ENCODE results near the gene ADRB1. TPM values are rescaled to one million over a fixed set of nuclear protein-coding genes. Genes with fewer than 3 reads are reported as not detected.
A peak's percentile ranks its signal among the peaks of the same experiment; 100 is the strongest.

ADRB1 gene
- not detected in 2 replicates for total RNA-seq

DNA sequence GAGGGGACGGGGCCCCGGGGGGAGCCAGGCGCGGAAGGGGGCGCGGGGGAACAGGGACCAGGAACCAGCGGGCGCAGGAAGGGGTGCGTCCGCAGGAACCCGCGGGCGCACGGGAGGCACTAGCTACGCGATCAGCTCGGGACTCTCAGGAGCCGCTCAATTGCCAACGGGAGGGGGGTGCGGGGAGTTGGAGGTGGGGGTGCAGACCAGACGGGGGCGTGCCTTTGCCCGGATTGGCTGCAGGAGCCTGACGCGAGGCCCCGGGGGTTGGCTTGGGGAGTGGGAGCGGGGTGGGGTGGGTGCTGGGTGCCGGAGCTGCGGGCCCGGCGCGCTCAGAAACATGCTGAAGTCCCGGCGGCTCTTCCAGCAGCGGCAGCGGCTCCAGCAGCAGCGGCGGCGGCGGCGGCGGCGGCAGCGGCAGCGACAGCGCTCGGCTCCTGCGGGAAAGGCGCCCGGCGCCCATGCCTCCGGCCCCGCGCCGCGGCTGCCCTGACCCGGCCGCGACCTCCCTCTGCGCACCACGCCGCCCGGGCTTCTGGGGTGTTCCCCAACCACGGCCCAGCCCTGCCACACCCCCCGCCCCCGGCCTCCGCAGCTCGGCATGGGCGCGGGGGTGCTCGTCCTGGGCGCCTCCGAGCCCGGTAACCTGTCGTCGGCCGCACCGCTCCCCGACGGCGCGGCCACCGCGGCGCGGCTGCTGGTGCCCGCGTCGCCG lies at the start of gene ADRB1:
Gene ADRB1, plus strand, starts transcription at position 335 of the 715 bp plus-strand sequence. Its CDS starts 267 bp downstream, at position 602.
- no peaks in the 10 kb centered on the region for H3K4me1 ChIP-seq (ENCODE audit: insufficient read depth, low read length)
- peak; percentile 85 for DNase-seq (ENCODE audit: insufficient read length, low spot score, missing footprints)
- no peaks in the 10 kb centered on the region for H4K20me1 ChIP-seq (ENCODE audit: insufficient read depth, low read length)
- no peaks in the 10 kb centered on the region for H3K36me3 ChIP-seq (ENCODE audit: insufficient read depth, low read length)
- H3K79me2 ChIP-seq (ENCODE audit: insufficient read depth, low read length) = no peaks in the 10 kb centered on the region
- no peak within 1 kb of the TSS for H3K4me3 ChIP-seq (ENCODE audit: insufficient read depth, low read length)
- H3K27ac ChIP-seq (ENCODE audit: low read depth, low read length) = no peak within 1 kb of the TSS
- no peak within 1 kb of the TSS for H3K4me2 ChIP-seq (ENCODE audit: insufficient read depth, low read length)
- TF ChIP-seq, protein P1, sequence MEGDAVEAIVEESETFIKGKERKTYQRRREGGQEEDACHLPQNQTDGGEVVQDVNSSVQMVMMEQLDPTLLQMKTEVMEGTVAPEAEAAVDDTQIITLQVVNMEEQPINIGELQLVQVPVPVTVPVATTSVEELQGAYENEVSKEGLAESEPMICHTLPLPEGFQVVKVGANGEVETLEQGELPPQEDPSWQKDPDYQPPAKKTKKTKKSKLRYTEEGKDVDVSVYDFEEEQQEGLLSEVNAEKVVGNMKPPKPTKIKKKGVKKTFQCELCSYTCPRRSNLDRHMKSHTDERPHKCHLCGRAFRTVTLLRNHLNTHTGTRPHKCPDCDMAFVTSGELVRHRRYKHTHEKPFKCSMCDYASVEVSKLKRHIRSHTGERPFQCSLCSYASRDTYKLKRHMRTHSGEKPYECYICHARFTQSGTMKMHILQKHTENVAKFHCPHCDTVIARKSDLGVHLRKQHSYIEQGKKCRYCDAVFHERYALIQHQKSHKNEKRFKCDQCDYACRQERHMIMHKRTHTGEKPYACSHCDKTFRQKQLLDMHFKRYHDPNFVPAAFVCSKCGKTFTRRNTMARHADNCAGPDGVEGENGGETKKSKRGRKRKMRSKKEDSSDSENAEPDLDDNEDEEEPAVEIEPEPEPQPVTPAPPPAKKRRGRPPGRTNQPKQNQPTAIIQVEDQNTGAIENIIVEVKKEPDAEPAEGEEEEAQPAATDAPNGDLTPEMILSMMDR (IDR thresholded peaks at IDR 0.05; ENCODE audit: extremely low read depth, low read depth, low read length) = no peak
- H3K27me3 ChIP-seq (ENCODE audit: insufficient read depth, low read length) = peaks cover 77% of the 10 kb centered on the region
- H2AFZ ChIP-seq (ENCODE audit: low read length) = peak within 1 kb of the TSS; percentile 56
- no peaks in the 10 kb centered on the region for H3K9me3 ChIP-seq (ENCODE audit: low read depth, low read length)

DNA sequence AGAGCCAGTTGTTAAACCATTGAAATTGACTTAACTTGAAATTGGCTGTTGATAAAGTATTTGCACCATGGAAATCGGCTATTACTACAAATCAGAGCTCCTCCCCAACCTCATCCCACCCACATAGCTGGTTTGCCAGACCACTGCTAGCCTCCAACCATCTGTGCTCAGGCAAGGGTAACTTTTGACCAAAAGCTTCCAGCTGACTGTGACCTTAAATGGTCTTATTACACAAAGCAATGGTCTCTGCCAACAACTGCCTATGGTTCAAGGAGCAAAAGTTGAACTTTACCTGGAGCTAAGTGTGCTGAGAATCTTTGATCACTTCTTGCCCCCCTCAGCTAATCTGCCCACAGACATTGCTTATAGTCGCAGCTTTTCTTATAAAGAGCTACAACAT lies 48.5 kb upstream of the ADRB1 start:
- Histone ChIP-seq H3K4me1 (ENCODE audit: insufficient read depth, low read length) (no peaks in the 10 kb centered on the region), H3K79me2 (ENCODE audit: insufficient read depth, low read length) (no peaks in the 10 kb centered on the region), H3K27ac (ENCODE audit: low read depth, low read length) (no peak overlapping the region), H4K20me1 (ENCODE audit: insufficient read depth, low read length) (no peaks in the 10 kb centered on the region), H3K9me3 (ENCODE audit: low read depth, low read length) (no peaks in the 10 kb centered on the region), H2AFZ (ENCODE audit: low read length) (no peak overlapping the region), H3K4me3 (ENCODE audit: insufficient read depth, low read length) (no peak overlapping the region), H3K27me3 (ENCODE audit: insufficient read depth, low read length) (peaks cover 51% of the 10 kb centered on the region), H3K4me2 (ENCODE audit: insufficient read depth, low read length) (no peak overlapping the region), H3K36me3 (ENCODE audit: insufficient read depth, low read length) (no peaks in the 10 kb centered on the region)
- TF ChIP-seq, protein P1 (IDR thresholded peaks at IDR 0.05; ENCODE audit: extremely low read depth, low read depth, low read length) = no peak
- no peak for DNase-seq (ENCODE audit: insufficient read length, low spot score, missing footprints)

DNA sequence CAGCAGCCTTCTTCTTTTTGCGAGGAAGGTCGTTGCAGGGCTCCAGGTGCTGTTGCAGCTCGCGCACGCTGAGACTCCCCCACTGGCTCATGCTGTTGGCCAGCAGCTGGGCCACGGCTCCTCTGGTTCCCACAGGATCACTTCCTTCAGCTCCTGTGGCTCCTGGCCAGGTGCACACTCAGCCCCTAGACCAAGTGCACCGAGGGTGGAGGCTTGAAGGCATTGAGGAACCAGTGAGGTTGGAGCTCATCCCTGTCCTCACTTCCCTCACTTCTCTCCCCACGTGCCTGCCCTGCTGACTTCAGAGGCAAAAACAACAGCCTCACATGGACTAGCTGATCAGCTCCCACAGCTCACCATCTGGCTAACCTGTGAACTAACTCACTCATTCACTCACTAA lies 46.2 kb upstream of the ADRB1 start:
- no peaks in the 10 kb centered on the region for H4K20me1 ChIP-seq (ENCODE audit: insufficient read depth, low read length)
- H3K4me1 ChIP-seq (ENCODE audit: insufficient read depth, low read length) = no peaks in the 10 kb centered on the region
- H3K4me3 ChIP-seq (ENCODE audit: insufficient read depth, low read length) = no peak overlapping the region
- no peak for DNase-seq (ENCODE audit: insufficient read length, low spot score, missing footprints)
- no peaks in the 10 kb centered on the region for H3K79me2 ChIP-seq (ENCODE audit: insufficient read depth, low read length)
- H3K36me3 ChIP-seq (ENCODE audit: insufficient read depth, low read length) = no peaks in the 10 kb centered on the region
- no peak overlapping the region for H3K27ac ChIP-seq (ENCODE audit: low read depth, low read length)
- H2AFZ ChIP-seq (ENCODE audit: low read length) = no peak overlapping the region
- TF ChIP-seq, protein P1 (IDR thresholded peaks at IDR 0.05; ENCODE audit: extremely low read depth, low read depth, low read length) = no peak
- H3K4me2 ChIP-seq (ENCODE audit: insufficient read depth, low read length) = no peak overlapping the region
- H3K27me3 ChIP-seq (ENCODE audit: insufficient read depth, low read length) = peaks cover 46% of the 10 kb centered on the region
- no peaks in the 10 kb centered on the region for H3K9me3 ChIP-seq (ENCODE audit: low read depth, low read length)

DNA sequence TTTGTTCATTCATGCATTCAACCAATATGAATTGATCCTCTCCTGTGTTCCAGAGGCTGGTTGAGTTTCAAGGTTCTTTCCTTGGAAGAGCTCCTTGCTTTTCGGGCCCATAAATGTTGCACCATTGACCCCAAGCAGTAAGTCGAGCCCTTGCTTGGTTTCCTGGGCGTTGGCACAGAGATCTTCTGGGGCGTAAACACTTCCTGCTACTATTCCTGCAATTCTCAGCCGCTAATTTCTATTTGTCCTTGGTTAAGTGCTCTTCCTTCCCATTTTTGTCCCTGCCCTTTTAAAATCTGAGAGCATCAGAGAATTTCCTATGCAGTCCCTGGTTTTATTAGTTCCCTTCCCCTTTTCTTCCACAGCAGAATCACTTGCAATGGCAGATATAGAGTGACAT lies 44.1 kb upstream of the ADRB1 start:
- no peak overlapping the region for H3K4me2 ChIP-seq (ENCODE audit: insufficient read depth, low read length)
- TF ChIP-seq, protein P1 (IDR thresholded peaks at IDR 0.05; ENCODE audit: extremely low read depth, low read depth, low read length) = no peak
- peaks cover 32% of the 10 kb centered on the region for H3K27me3 ChIP-seq (ENCODE audit: insufficient read depth, low read length)
- DNase-seq (ENCODE audit: insufficient read length, low spot score, missing footprints) = no peak
- H4K20me1 ChIP-seq (ENCODE audit: insufficient read depth, low read length) = no peaks in the 10 kb centered on the region
- H3K9me3 ChIP-seq (ENCODE audit: low read depth, low read length) = no peaks in the 10 kb centered on the region
- no peak overlapping the region for H3K27ac ChIP-seq (ENCODE audit: low read depth, low read length)
- H3K4me3 ChIP-seq (ENCODE audit: insufficient read depth, low read length) = no peak overlapping the region
- H3K79me2 ChIP-seq (ENCODE audit: insufficient read depth, low read length) = no peaks in the 10 kb centered on the region
- no peak overlapping the region for H2AFZ ChIP-seq (ENCODE audit: low read length)
- no peaks in the 10 kb centered on the region for H3K4me1 ChIP-seq (ENCODE audit: insufficient read depth, low read length)
- no peaks in the 10 kb centered on the region for H3K36me3 ChIP-seq (ENCODE audit: insufficient read depth, low read length)
